Neural cell (in vitro differentiated cells): Measurements from ENCODE around the gene TMEM31.

ENCODE experiments used
- CTCF ChIP-seq: fragments of 450-650 bp; IDR thresholded peaks from 2 replicates; pipeline ENCODE4 v1.5.1; 2014; ENCODE audit warnings: antibody characterized with exemption, mild to moderate bottlenecking, moderate library complexity; ENCODE audit not compliant: poor library complexity, severe bottlenecking
- EP300 ChIP-seq: fragments of 450-650 bp; conservative IDR thresholded peaks from 2 replicates; pipeline ENCODE4 v1.6.1; 2014; ENCODE audit warnings: antibody characterized with exemption, mild to moderate bottlenecking, moderate library complexity; ENCODE audit not compliant: poor library complexity, severe bottlenecking
- MXI1 ChIP-seq: fragments of 450-650 bp; conservative IDR thresholded peaks from 2 replicates; pipeline ENCODE4 v1.6.1; 2014; ENCODE audit warnings: antibody characterized with exemption, mild to moderate bottlenecking; ENCODE audit not compliant: poor library complexity, severe bottlenecking
- POLR2AphosphoS5 ChIP-seq: IDR thresholded peaks from 2 replicates; pipeline ENCODE4 v1.6.1; 2012
- RAD21 ChIP-seq: fragments of 450-650 bp; conservative IDR thresholded peaks from 2 replicates; pipeline ENCODE4 v1.6.1; 2014; ENCODE audit warnings: antibody characterized with exemption, mild to moderate bottlenecking, moderate library complexity
- REST ChIP-seq: IDR thresholded peaks from 2 replicates; pipeline ENCODE4 v1.6.1; 2012; ENCODE audit warnings: borderline replicate concordance
- SMC3 ChIP-seq: fragments of 450-650 bp; conservative IDR thresholded peaks from 2 replicates; pipeline ENCODE4 v1.6.1; 2014; ENCODE audit warnings: antibody characterized with exemption, mild to moderate bottlenecking, moderate library complexity; ENCODE audit not compliant: poor library complexity

DNA sequence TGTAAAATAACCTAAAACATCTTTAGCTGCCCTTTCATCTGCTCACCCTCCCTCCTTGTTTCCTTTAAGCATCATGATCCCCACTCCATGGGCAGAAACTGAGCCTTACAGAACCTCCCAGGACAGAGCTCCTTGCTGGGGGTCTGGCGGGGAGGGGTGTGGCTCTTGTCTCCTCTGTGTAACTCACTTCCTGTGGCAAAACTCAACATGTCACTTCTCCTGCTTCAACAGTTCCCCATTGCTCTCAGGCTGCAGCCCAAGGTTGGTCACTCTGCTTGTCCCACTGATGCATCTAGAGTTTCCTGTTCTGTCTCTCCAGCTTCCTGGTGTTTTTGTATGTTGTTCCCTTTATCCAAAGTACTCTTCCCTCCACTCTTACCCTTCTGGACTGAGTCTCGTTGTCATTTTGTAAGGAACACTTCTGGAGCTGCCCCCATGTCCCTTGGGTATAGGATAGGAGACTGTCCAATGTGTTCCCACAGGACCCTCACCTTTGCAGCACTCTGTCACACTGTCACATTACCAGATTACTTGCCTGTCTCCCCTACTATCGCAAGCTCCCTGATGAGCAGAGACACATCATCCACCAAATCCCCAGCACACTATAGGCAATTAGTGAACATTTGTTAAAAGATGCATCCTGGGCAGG is 19.6 kb downstream of the TMEM31 start:
- TF ChIP-seq CTCF (no peak), MXI1 (no peak), RAD21 (no peak), SMC3 (no peak), POLR2AphosphoS5 (no peak), EP300 (no peak), REST (no peak)
